SU-DHL-6 (cell line): ENCODE results near the gene SUCLG1.

Experiments used
- H2AFZ ChIP-seq: fragments of 200-600 bp; sonication (generic); 2 replicates; pipeline ENCODE4 v1.6.1; 2014; ENCODE audit warnings: low read depth, mild to moderate bottlenecking, moderate library complexity, mixed read lengths, antibody characterized with exemption, low read length; ENCODE audit not compliant: severe bottlenecking
- H3F3A ChIP-seq: fragments of 200-600 bp; shearing (Covaris generic); 2 replicates; pipeline ENCODE4 v1.6.0; 2016; ENCODE audit warnings: antibody characterized with exemption, mild to moderate bottlenecking; ENCODE audit not compliant: insufficient read depth
- H3K27ac ChIP-seq: fragments of 200-600 bp; sonication (generic); 2 replicates; pipeline ENCODE4 v1.5.1; 2016; ENCODE audit warnings: low read depth, mild to moderate bottlenecking, low read length, moderate library complexity, mixed read lengths
- H3K27me3 ChIP-seq: fragments of 200-600 bp; sonication (generic), shearing (Covaris generic); 2 replicates; pipeline ENCODE4 v1.6.0; 2014; ENCODE audit warnings: mild to moderate bottlenecking, low read length
- H3K36me3 ChIP-seq: fragments of 200-600 bp; sonication (generic); 2 replicates; pipeline ENCODE4 v1.6.1; 2014; ENCODE audit warnings: mild to moderate bottlenecking, low read length, mixed read lengths
- H3K4me2 ChIP-seq: fragments of 300-600, 200-600 bp; shearing (Covaris generic), sonication (generic); 2 replicates; pipeline ENCODE4 v1.6.0; 2014; ENCODE audit warnings: low read length, low read depth, mild to moderate bottlenecking; ENCODE audit not compliant: poor library complexity, severe bottlenecking
- H3K4me3 ChIP-seq: fragments of 200-600 bp; sonication (generic); 2 replicates; pipeline ENCODE4 v1.5.1; 2014; ENCODE audit warnings: antibody characterized with exemption, low read length, mild to moderate bottlenecking, mixed read lengths; ENCODE audit not compliant: insufficient read depth, poor library complexity, severe bottlenecking
- H3K79me2 ChIP-seq: fragments of 200-600 bp; sonication (generic); 2 replicates; pipeline ENCODE4 v1.6.1; 2014; ENCODE audit warnings: mild to moderate bottlenecking, low read length, moderate library complexity; ENCODE audit not compliant: insufficient read depth
- H3K9ac ChIP-seq: fragments of 200-600 bp; sonication (generic); 2 replicates; pipeline ENCODE4 v1.7.0; 2014; ENCODE audit warnings: mild to moderate bottlenecking, low read length
- H3K9me2 ChIP-seq: fragments of 200-600 bp; sonication (generic); replicated peaks from 2 replicates; pipeline ENCODE4 v1.6.1; 2014; ENCODE audit warnings: low read length; ENCODE audit not compliant: insufficient read depth
- H3K9me3 ChIP-seq: fragments of 200-600 bp; sonication (generic); 2 replicates; pipeline ENCODE4 v1.6.1; 2014; ENCODE audit warnings: low read length, mixed read lengths; ENCODE audit not compliant: insufficient read depth
- H4K20me1 ChIP-seq: fragments of 200-600 bp; sonication (generic); 2 replicates; pipeline ENCODE4 v1.6.1; 2014; ENCODE audit warnings: low read depth, mild to moderate bottlenecking, antibody characterized with exemption, low read length, moderate library complexity, mixed read lengths
- EZH2phosphoT487 ChIP-seq: fragments of 200-600 bp; sonication (generic), shearing (Covaris generic); conservative IDR thresholded peaks from 2 replicates; pipeline ENCODE4 v1.6.1; 2018; ENCODE audit warnings: mild to moderate bottlenecking, antibody characterized with exemption, low read length, moderate library complexity, mixed read lengths
- TF ChIP-seq, protein P1 (sequence below): fragments of 200-600 bp; sonication (generic); IDR thresholded peaks from one replicate; pipeline ENCODE4 v1.5.1; 2017; ENCODE audit warnings: antibody characterized with exemption, mild to moderate bottlenecking, low read length, moderate library complexity; ENCODE audit not compliant: insufficient read depth, poor library complexity, severe bottlenecking

The SUCLG1 gene

DNA sequence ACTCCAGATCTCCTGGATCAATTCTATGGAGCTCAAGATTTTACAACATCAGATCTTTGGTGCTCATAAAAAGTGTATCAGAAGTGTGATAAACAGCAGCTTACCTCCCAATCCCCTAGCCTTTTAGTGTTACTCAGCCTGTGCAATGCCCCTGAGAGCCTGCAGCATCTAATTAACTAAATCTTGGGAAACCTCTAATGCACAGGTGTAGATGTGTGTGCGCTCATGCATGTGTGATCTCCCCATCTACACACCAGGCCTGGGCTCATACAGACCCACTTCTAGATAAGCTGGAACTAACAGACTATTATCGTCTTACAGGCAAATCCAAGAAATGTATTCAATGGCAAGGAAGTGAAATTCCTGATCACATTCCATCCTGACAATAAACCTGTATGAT lies 7.5 kb downstream of the SUCLG1 start:
- H3K4me2 ChIP-seq: no peak overlapping the region
- TF ChIP-seq EZH2phosphoT487: no peak
- TF ChIP-seq, protein P1, sequence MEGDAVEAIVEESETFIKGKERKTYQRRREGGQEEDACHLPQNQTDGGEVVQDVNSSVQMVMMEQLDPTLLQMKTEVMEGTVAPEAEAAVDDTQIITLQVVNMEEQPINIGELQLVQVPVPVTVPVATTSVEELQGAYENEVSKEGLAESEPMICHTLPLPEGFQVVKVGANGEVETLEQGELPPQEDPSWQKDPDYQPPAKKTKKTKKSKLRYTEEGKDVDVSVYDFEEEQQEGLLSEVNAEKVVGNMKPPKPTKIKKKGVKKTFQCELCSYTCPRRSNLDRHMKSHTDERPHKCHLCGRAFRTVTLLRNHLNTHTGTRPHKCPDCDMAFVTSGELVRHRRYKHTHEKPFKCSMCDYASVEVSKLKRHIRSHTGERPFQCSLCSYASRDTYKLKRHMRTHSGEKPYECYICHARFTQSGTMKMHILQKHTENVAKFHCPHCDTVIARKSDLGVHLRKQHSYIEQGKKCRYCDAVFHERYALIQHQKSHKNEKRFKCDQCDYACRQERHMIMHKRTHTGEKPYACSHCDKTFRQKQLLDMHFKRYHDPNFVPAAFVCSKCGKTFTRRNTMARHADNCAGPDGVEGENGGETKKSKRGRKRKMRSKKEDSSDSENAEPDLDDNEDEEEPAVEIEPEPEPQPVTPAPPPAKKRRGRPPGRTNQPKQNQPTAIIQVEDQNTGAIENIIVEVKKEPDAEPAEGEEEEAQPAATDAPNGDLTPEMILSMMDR: no peak

DNA sequence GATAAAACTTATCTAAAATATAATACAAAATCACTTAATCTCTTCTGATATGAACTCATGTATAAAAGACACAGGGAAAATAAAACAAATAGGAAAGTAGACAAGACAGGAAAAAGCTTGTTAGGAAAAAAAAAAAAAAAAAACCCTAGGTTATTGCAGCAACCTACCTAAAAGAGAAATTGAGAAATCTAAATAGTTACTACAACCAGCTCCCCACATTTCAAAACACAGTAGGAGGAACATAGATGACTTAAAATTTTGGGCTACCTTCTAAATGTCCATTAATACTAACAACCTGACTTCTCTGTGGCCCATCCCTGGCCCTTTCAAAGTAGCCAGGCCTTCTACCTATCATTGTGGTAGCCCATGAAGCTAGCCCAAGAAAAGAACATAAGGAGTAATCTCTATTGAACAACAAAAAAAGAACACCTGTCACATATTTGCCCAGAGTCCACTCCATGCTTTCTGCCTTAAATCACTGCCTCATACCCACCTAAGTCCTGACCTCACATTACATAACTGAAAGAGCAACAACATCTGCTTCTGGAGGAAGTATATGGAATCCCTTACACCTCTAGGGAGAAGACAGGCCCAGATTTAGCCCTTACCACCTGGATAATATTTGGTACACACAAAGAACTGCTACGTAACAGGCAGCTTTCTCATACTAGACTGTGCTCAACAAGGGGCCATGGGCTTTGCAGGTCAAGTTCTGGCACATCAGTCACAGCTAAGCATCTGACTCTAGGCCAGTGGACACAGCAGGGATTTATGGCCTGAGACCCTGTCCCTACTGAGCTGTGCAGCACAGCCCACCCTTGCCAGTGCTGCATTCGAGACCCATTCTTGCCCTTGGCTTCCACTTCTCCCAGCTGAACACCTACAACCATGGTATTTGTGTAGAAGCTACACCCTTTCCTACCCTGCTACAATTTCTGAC lies 8.5 kb downstream of the SUCLG1 start:
- H3K4me2 ChIP-seq: no peak overlapping the region
- peaks cover 12% of the 10 kb centered on the region; the same call in 1 of the 2 replicates for H4K20me1 ChIP-seq
- no peaks in the 10 kb centered on the region for H3K27me3 ChIP-seq
- no peak overlapping the region for H3K9ac ChIP-seq
- H3F3A ChIP-seq: no peaks in the 10 kb centered on the region
- H3K79me2 ChIP-seq: peaks cover 61% of the 10 kb centered on the region
- H3K27ac ChIP-seq: no peak overlapping the region
- no peak overlapping the region for H2AFZ ChIP-seq
- no peaks in the 10 kb centered on the region; the same call in 1 of the 2 replicates for H3K36me3 ChIP-seq
- H3K9me3 ChIP-seq: no peaks in the 10 kb centered on the region
- TF ChIP-seq, protein P1: no peak
- no peak for TF ChIP-seq EZH2phosphoT487
- no peaks in the 10 kb centered on the region for H3K9me2 ChIP-seq
- H3K4me3 ChIP-seq: no peak overlapping the region

More for the DNA sequence above, 7.5 kb downstream of the SUCLG1 start:
- Histone ChIP-seq H3K9me2 (no peaks in the 10 kb centered on the region), H3F3A (no peaks in the 10 kb centered on the region), H3K9me3 (no peaks in the 10 kb centered on the region), H3K4me3 (no peak overlapping the region), H3K36me3 (no peaks in the 10 kb centered on the region; the same call in 1 of the 2 replicates), H3K79me2 (peaks cover 68% of the 10 kb centered on the region), H2AFZ (no peak overlapping the region), H3K27me3 (no peaks in the 10 kb centered on the region), H3K9ac (no peak overlapping the region), H3K27ac (no peak overlapping the region), H4K20me1 (peaks cover 12% of the 10 kb centered on the region; the same call in 1 of the 2 replicates)

DNA sequence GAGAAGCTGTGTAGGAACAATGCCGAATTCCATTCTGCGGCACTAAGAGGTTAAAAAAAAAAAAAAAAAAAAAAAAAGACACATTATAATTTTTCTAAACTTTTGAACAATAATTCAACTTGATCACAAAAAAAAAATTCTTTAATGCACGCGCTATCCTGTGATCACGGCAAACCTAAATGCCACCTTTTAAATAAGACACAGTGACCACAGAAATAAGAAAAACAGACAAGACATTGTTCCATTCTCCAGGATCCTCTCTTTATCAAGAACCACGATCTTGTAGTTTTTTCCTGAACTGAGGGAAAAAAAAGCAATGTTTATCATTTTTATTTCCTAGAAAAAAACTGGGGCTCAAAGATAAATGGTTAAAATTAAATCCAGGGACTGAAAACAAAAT lies 9.4 kb downstream of the SUCLG1 start:
- no peaks in the 10 kb centered on the region for H3K27me3 ChIP-seq
- H3K36me3 ChIP-seq: no peaks in the 10 kb centered on the region; the same call in 1 of the 2 replicates
- no peak overlapping the region for H3K9ac ChIP-seq
- no peak overlapping the region for H3K4me3 ChIP-seq
- peaks cover 12% of the 10 kb centered on the region; the same call in 1 of the 2 replicates for H4K20me1 ChIP-seq
- no peak overlapping the region for H2AFZ ChIP-seq
- no peaks in the 10 kb centered on the region for H3K9me3 ChIP-seq
- no peak overlapping the region for H3K27ac ChIP-seq
- H3K79me2 ChIP-seq: peaks cover 57% of the 10 kb centered on the region
- no peaks in the 10 kb centered on the region for H3F3A ChIP-seq
- no peak overlapping the region for H3K4me2 ChIP-seq
- no peak for TF ChIP-seq EZH2phosphoT487
- TF ChIP-seq, protein P1: no peak
- H3K9me2 ChIP-seq: no peaks in the 10 kb centered on the region
